Activated CD4-positive, alpha-beta T cell treated with anti-CD3 and anti-CD28 coated beads for 1 hour (primary cell): ENCODE measurements around the gene HCFC1.
"Not testable (repeated sequence)": the region's sequence is repeated elsewhere in the genome, so short reads cannot be mapped to it uniquely, and the experiment has no call there.

Experiments
- DNase-seq: peaks from one replicate; pipeline ENCODE4 v3.0.0-alpha.2; 2020

Gene HCFC1

GRCh38 chrX:154006947-154007346 is 35.3 kb upstream of the HCFC1 start:
- DNase-seq = no peak

DNA sequence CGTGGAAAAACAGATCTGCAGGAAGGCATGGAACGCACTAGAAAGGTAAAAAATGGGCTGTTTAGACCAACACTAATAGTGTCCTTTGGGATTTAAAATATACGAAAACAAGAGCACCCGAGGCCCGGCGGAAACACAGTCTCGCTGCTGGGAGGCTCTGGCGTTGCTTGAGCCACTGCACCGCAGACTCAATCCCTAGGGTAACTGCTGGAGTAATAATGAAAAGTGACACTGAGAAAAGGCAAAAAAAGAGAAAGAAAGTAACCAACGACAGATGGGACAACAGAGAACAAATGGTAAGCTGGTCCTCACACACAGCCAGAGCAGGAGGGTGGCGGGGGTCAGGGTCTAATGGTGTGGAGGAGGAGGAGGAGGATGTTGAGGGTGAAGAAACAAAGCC is 32.7 kb upstream of the HCFC1 start:
- no peak for DNase-seq

GRCh38 chrX:154002215-154002719 is 30.6 kb upstream of the HCFC1 start:
- no peak for DNase-seq

- DNase-seq = no peak
Observed at GRCh38 chrX:154000051-154000450, 28.4 kb upstream of the HCFC1 start.

DNA sequence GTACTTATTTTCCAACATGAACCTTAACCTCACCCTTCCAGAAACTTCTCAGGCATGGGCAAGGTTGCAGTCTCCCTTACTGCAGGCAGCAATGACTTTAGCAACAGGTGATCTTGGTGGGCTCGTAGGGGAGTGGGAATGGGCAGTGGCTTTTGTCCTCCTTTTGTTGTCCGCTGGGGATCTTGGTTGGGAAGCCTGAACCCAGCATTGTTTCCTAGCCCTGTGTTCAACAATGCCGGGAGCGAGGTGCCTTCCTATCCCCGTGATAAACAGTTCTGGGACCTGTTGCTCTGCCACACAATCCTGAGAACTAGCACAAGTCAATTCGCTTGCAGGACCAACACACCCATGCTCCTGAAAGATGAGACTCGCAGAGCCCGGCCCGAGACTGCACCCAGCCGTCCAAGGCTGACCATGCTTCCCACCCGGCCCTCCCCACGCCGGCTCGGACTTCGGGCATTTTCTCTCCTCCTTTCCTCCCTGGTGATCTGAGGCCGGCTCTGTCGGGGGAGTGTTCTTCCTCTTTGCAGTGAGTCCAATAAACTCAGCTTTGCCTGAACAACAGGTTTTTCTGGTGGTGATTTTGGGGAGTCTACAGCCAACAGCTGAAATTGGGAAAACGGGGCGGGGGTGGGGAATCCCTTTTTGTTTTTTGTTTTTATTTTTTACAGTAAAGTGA is 27.9 kb upstream of the HCFC1 start:
- no peak for DNase-seq

DNA sequence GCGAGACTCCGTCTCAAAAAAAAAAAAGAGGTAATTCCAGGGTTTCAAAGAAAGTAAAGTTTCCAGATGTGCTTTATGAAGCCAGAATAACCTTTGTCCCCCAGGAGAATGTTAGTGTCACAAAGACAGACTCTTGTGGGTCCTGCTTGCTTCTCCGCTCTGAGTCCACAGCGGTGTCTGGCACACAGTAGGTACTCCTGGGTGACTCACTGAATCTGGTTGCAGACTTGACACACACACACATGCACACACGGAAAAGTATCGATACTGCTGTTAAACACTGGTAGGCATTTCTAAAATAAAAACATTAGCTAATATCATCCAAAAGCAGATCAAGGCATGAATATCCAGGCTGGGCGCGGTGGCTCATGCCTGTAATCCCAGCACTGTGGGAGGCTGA is 23.9 kb upstream of the HCFC1 start:
- DNase-seq = no peak

- not testable (repeated sequence) for DNase-seq
Observed at GRCh38 chrX:153994398-153994797, 22.8 kb upstream of the HCFC1 start.

DNA sequence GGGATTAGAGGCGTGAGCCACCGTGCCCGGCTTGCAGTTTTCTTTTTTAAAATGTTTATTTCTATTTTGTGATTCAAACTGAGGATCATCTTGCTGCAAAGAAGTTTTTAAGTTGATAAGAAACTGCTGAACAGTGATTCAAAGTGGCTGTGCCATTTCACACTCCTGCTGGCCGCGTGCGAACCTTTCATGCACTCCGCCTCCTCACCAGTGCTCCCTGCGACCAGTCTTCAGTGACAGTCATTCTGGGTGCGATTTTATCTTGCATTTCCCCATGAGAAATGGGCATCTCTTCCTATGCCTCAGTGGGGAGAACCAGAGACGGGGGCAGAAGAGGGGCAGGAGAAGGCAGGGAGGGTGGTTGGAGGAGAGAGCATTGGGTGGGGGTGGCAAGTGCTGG is 22.4 kb upstream of the HCFC1 start:
- no peak for DNase-seq

- DNase-seq = no peak
Observed at GRCh38 chrX:153993079-153993478, 21.5 kb upstream of the HCFC1 start.

- no peak for DNase-seq
Observed at GRCh38 chrX:153992180-153992579, 20.6 kb upstream of the HCFC1 start.

GRCh38 chrX:153991013-153991580 is 19.5 kb upstream of the HCFC1 start:
- DNase-seq = no peak

DNA sequence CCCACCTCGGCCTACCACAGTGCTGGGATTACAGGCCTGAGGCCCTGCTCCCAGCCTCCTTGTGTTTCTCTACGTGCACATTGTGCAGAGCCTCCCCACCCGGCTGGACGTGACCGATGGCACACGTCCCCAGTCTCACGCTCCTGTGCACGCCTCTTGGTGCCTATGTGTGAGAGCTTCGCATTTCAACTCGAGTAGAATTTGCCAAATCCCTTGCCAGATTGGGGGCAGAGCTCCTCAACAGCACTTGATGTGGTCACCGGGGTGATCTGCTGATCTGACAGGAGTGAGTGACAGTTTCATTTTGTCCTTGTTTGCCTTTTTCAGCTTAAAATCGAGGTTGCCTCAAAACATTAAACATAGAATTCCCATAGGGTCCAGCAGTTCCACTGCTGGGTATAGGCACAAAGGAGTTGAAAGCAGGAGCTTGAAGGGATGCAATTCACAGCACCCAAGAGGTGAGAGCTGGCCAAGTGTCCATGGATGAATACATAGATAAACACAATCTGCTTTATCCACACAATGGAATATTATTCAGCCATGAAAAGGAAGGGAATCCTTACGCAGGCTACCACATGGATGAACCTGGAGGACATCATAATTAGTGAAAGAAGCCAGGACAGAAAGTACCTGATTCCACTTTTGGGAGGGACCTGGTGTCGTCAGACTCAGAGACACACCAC is 18.5 kb upstream of the HCFC1 start:
- no peak for DNase-seq

DNA sequence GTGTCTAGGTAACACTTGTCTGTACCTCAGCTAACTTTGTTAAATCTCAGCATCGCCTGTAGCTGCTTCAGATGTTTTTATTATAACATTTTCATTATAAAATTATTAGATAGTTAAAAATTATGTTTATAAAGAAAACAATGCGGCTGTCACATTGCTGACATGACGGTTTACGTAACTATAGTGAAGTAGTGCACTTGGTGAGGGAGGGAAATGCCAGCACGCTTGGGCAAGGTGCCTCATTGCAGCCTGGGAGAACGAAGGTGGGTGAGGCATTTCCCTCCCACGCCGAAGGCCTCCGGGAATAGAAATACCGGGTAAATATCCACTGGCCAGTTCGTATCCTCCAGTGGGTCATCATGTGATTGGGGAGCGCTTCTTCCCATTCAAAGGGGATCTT is 16.9 kb upstream of the HCFC1 start:
- no peak for DNase-seq

GRCh38 chrX:153984351-153985178 is 12.9 kb upstream of the HCFC1 start:
- no peak for DNase-seq

- DNase-seq = no peak
Observed at GRCh38 chrX:153983321-153983801, 11.7 kb upstream of the HCFC1 start.

DNA sequence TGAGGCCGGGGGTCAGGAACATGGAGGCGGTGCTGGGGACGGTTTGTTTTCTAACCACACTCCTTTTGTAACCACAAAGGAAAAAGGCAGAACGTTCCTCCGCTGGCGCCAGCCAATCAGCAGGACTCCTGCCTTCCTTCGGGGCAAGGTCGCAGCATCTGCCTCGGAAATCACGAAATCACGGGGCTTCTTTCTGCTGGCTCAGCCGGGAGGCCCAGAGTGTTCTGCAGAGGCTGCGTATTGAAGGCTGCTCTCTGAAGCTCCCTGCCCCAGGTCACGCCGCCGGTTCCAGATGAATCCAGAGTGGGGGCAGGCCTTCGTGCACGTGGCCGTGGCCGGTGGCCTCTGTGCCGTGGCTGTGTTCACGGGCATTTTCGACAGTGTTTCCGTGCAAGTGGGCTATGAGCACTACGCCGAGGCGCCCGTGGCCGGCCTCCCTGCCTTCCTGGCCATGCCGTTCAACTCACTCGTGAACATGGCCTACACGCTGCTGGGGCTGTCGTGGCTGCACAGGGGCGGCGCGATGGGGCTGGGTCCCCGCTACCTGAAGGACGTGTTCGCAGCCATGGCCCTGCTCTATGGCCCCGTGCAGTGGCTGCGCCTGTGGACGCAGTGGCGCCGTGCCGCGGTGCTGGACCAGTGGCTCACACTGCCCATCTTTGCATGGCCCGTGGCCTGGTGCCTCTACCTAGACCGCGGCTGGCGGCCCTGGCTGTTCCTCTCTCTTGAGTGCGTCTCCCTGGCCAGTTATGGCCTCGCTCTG is 10.3 kb upstream of the HCFC1 start:
- peak; percentile 46 for DNase-seq

GRCh38 chrX:153981231-153981630 is 9.6 kb upstream of the HCFC1 start:
- no peak for DNase-seq

GRCh38 chrX:153980394-153980793 is 8.8 kb upstream of the HCFC1 start:
- DNase-seq = not testable (repeated sequence)

DNA sequence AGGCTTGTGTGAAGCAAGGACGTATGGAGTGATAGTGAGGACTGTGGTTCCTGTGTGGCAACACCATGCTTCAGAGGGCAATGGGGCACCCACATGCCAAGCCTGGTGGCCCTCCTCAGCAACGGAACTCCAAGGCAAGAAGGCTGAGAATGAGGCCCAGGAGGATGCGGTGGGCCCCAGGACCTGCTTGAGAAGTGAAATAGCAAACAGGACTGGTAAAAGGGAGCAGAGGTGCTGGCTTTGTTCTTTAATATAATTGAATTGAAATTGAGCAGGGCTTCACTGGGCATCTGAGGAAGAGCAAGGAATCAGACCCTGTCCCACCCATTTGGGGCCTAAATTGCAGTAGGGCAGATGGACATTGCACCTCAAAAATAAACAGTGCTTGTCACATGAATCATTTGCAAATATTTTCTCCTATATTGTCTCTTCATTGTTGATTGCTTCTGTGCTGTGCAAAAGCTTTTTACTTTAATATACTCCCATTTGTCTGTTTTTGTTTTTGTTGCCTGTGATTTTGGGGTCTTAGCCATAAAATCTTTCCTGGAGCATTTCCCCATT is 3.2 kb upstream of the HCFC1 start:
- no peak for DNase-seq

DNA sequence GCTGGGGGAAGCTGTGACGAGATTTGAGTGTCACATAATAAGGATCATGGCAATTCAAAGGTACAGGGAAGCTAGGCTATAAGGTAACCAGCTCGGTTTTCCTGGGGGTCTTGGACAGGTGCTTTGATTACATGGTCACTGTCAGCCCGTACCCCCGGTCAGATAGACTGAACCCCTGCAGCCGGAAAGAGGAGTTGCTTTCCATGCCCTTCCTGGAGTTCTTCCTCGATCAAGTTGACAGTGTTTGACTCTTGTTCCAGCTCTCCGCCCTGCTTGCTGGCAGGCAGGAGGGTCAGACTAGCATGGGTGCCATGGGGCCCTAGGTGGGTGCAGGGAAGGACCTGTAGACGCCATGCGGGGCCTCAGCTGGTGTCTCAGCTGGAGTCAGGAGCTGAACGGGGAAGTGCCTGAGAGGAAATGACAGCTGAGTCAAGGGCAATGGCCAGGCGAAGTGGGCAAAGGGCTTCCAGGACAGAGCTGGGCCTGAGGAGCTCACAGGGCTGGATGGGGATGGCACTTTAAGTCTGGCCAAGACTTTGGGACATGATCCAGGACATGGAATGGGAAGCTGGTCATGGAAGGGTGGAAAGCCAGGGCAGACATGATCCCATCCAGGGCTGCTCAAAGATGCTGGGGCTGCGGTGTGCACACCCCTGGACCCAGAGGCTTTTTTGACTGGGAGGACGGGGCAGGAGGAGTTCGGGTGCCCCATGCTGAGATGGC is 2.5 kb upstream of the HCFC1 start:
- no peak for DNase-seq
